ENCODE data around the gene LYPD3. TPM values are rescaled to one million over a fixed set of nuclear protein-coding genes. Genes with fewer than 3 reads are reported as not detected.

LYPD3 gene
- total RNA-seq, 1 donor from 2014 or later: 0.60 TPM

DNA sequence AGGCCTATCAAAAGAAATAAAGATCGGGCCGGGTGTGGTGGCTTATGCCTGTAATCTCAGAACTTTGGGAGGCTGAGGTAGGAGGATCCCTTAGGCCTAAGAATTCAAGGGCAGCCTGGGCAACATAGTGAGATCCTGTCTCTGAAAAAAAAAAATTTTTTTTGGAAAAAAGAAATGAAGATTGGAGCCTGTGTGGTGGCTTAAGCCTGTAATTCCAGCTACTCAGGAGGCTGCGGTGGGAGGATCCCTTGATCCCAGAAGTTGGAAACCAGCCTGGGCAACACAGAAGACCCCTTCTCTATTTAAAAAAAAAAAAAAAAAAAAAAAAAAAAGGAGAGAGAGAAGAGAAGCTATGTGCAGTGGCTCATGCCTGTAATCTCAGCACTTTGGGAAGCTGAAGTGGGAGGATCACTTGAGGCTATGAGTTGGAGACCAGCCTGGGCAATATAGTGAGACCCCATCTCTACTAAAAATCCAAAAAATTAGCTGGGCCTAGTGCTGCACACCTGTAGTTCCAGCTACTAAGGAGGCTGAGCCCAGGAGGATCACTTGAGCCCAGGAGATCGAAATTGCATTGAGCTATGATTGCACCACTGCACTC, 14.7 kb upstream of the LYPD3 start:
- Mint-ChIP-seq H3K4me3 (ENCODE audit: low read depth) (no peak overlapping the region), H3K9me3 (ENCODE audit: low read depth) (no peaks in the 10 kb centered on the region), H3K36me3 (ENCODE audit: insufficient read depth) (peaks cover 7% of the 10 kb centered on the region), H3K4me1 (ENCODE audit: low read depth) (peaks cover 3% of the 10 kb centered on the region), H3K27ac (peak overlapping the region; percentile 37), H3K27me3 (no peaks in the 10 kb centered on the region)
- no peak for TF ChIP-seq CTCF (IDR thresholded peaks at IDR 0.05; ENCODE audit: unreplicated experiment)
- no peak for DNase-seq (ENCODE audit: low spot score, unreplicated experiment)

DNA sequence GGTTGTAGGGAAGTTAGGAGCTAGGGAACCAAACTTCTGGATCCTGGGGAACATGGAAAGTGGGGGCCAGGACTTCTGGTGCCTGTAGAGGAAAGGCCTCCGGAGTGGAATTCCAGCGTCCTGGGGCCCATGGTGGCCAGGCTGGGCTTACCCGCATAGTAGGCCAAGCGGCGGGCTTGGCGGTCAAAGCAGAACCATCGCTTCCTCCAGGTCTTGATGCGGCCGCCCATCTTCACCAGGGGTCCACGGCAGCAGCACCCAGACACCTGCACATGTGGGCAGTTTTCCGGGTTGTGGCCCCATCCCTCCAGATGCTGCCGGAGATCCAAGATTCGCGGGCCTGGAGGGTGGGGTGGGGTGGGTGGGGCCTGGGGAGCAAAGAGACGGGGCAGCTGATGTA, 13.8 kb upstream of the LYPD3 start:
- DNase-seq (ENCODE audit: low spot score, unreplicated experiment): no peak
- Mint-ChIP-seq H3K9me3 (ENCODE audit: low read depth) (no peaks in the 10 kb centered on the region), H3K27ac (no peak overlapping the region), H3K4me3 (ENCODE audit: low read depth) (no peak overlapping the region), H3K27me3 (no peaks in the 10 kb centered on the region), H3K36me3 (ENCODE audit: insufficient read depth) (peaks cover 7% of the 10 kb centered on the region), H3K4me1 (ENCODE audit: low read depth) (peaks cover 3% of the 10 kb centered on the region)
- no peak for TF ChIP-seq CTCF (IDR thresholded peaks at IDR 0.05; ENCODE audit: unreplicated experiment)

- Mint-ChIP-seq H3K9me3 (ENCODE audit: low read depth) (no peaks in the 10 kb centered on the region), H3K27me3 (no peaks in the 10 kb centered on the region), H3K4me3 (ENCODE audit: low read depth) (no peak overlapping the region), H3K27ac (no peak overlapping the region), H3K36me3 (ENCODE audit: insufficient read depth) (peaks cover 7% of the 10 kb centered on the region), H3K4me1 (ENCODE audit: low read depth) (peaks cover 3% of the 10 kb centered on the region)
- DNase-seq (ENCODE audit: low spot score, unreplicated experiment): no peak
- no peak for TF ChIP-seq CTCF (IDR thresholded peaks at IDR 0.05; ENCODE audit: unreplicated experiment)
These were observed 12.9 kb upstream of the LYPD3 start for GRCh38 chr19:43478323-43478722.

DNA sequence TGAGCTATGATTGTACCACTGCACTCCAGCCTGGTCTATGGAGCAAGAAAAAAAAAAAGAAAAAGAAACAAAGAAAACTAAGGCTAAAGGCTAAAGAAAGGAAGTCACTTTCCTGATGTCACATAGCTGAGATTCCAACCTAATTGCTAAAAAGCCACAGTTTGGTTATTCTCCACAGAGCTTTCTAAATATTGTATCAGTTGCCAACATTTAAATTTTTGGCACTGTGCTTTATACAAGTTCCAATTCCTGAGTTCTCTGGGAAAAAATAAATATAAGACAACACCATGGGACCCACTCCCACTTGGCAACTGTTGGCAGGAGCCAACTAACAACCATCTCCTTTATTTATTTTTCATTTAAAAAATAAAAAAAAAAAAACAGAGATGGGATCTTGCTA, 11.2 kb upstream of the LYPD3 start:
- no peak overlapping the region for H3K27ac Mint-ChIP-seq
- peaks cover 3% of the 10 kb centered on the region for H3K4me1 Mint-ChIP-seq (ENCODE audit: low read depth)
- H3K9me3 Mint-ChIP-seq (ENCODE audit: low read depth): no peaks in the 10 kb centered on the region
- no peak for TF ChIP-seq CTCF (IDR thresholded peaks at IDR 0.05; ENCODE audit: unreplicated experiment)
- H3K27me3 Mint-ChIP-seq: peaks cover 3% of the 10 kb centered on the region
- H3K36me3 Mint-ChIP-seq (ENCODE audit: insufficient read depth): peaks cover 7% of the 10 kb centered on the region
- H3K4me3 Mint-ChIP-seq (ENCODE audit: low read depth): no peak overlapping the region
- no peak for DNase-seq (ENCODE audit: low spot score, unreplicated experiment)

GRCh38 chr19:43474986-43475705, 9.7 kb upstream of the LYPD3 start:
- TF ChIP-seq CTCF (IDR thresholded peaks at IDR 0.05; ENCODE audit: unreplicated experiment): no peak
- peaks cover 3% of the 10 kb centered on the region for H3K4me1 Mint-ChIP-seq (ENCODE audit: low read depth)
- H3K4me3 Mint-ChIP-seq (ENCODE audit: low read depth): peak overlapping the region; percentile 70
- peaks cover 4% of the 10 kb centered on the region for H3K27me3 Mint-ChIP-seq
- H3K27ac Mint-ChIP-seq: peak overlapping the region; percentile 92
- H3K9me3 Mint-ChIP-seq (ENCODE audit: low read depth): no peaks in the 10 kb centered on the region
- peaks cover 5% of the 10 kb centered on the region for H3K36me3 Mint-ChIP-seq (ENCODE audit: insufficient read depth)
- peak; percentile 92 for DNase-seq (ENCODE audit: low spot score, unreplicated experiment)
